ENCODE data around the gene ATP6V1G2. TPM values are rescaled to one million over a fixed set of nuclear protein-coding genes. Genes with fewer than 3 reads are reported as not detected.

Gene ATP6V1G2
- total RNA-seq, 1 experiment from 2014 or later, result 0.98 TPM

GRCh38 chr6:31586599-31587281 is 40.3 kb upstream of the ATP6V1G2 start:
- no peaks in the 10 kb centered on the region for H3K9me3 ChIP-seq (ENCODE audit: control insufficient read depth, insufficient read depth, low read depth, low read length)
- H3K36me3 ChIP-seq (ENCODE audit: control insufficient read depth, insufficient read depth, low read length), result no peaks in the 10 kb centered on the region
- H3K4me1 ChIP-seq (ENCODE audit: control insufficient read depth, insufficient read depth, low read length), result 0 out of 2 replicates have a peak, but pooled peaks cover 3% of the 10 kb centered on the region
- TF ChIP-seq TCF7L2 (IDR thresholded peaks at IDR 0.05; ENCODE audit: low read depth, low read length) (no peak), POLR2AphosphoS5 (IDR thresholded peaks at IDR 0.05; ENCODE audit: low read depth, low read length) (no peak), SIN3A (IDR thresholded peaks at IDR 0.05; ENCODE audit: borderline replicate concordance, insufficient read depth, low read depth, low read length) (no peak), CTCF (IDR thresholded peaks at IDR 0.05) (no peak), REST (IDR thresholded peaks at IDR 0.05; ENCODE audit: insufficient read depth in 1 of 2, low read depth in 2 of 2, low read length in 1 of 2) (no peak)
- ChIA-PET CTCF (interaction anchor here (1.5 kb wide), 1 partner anchor 36 kb away, joined by 7 read pairs; no protein-coding TSS in a partner anchor), POLR2A (no interaction called here)
- no peaks in the 10 kb centered on the region for H3K27me3 ChIP-seq (ENCODE audit: control insufficient read depth, insufficient read depth, low read length)
- intact Hi-C loops (cut with micrococcal nuclease; ENCODE audit: unreplicated experiment), result no loop called here
- DNase-seq (ENCODE audit: low read depth, low spot score) (no peak), ATAC-seq (no peak)
- BruUV-seq (replicated peaks), result no TSS peak
- no peak overlapping the region for H3K4me3 ChIP-seq (ENCODE audit: low read depth in 2 of 2, low read length in 2 of 2)
- in situ Hi-C loops (cut with HindIII; ENCODE audit: low pct_unique_long_range_greater_than_20kb, low sequenced_read_pairs), result no loop called here
- no peak overlapping the region for H3K27ac ChIP-seq (ENCODE audit: low read length)

DNA sequence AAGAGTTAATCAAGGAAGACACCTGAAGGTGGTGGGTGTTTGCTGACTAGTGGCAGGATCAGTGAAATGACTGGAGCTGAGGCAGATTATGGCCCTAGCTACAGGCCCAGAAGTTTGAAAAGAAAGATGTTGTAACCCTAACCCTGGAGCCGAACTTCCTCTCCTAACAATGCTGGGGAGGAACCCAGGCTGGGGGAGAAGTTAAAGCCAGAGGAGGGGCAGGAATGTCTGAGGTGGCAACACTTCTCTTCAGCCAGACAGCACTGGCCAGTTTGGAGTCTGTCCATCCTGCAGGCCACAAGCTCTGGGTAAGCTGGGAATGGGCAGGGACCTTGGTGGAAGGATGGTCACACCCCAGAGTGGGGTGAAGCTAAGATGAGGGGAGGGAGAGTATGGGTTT is 39.6 kb upstream of the ATP6V1G2 start, which contains the start of gene LST1:
Gene LST1 (plus strand): TSS at position 270 of the 400 bp plus-strand sequence. CDS start 1,023 bp downstream, outside the sequence.
- H3K9me3 ChIP-seq (ENCODE audit: control insufficient read depth, insufficient read depth, low read depth, low read length), result no peaks in the 10 kb centered on the region
- no peak for DNase-seq (ENCODE audit: low read depth, low spot score)
- CTCF ChIA-PET, result interaction anchor here (0.6 kb wide), 1 partner anchor 12 kb away, joined by 3 read pairs; no protein-coding TSS in a partner anchor
- 0 out of 2 replicates have a peak, but pooled peaks cover 3% of the 10 kb centered on the region for H3K4me1 ChIP-seq (ENCODE audit: control insufficient read depth, insufficient read depth, low read length)
- no peaks in the 10 kb centered on the region for H3K36me3 ChIP-seq (ENCODE audit: control insufficient read depth, insufficient read depth, low read length)
- no peak within 1 kb of the TSS for H3K4me3 ChIP-seq (ENCODE audit: low read depth in 2 of 2, low read length in 2 of 2)
- in situ Hi-C loops (cut with HindIII; ENCODE audit: low pct_unique_long_range_greater_than_20kb, low sequenced_read_pairs), result no loop called here
- no peak within 1 kb of the TSS for H3K27ac ChIP-seq (ENCODE audit: low read length)
- no peaks in the 10 kb centered on the region for H3K27me3 ChIP-seq (ENCODE audit: control insufficient read depth, insufficient read depth, low read length)
- no TSS peak for BruUV-seq (replicated peaks)
- POLR2A ChIA-PET, result no interaction called here
- TF ChIP-seq SIN3A (IDR thresholded peaks at IDR 0.05; ENCODE audit: borderline replicate concordance, insufficient read depth, low read depth, low read length), result no peak
- no peak for TF ChIP-seq CTCF (IDR thresholded peaks at IDR 0.05)
- TF ChIP-seq REST (IDR thresholded peaks at IDR 0.05; ENCODE audit: insufficient read depth in 1 of 2, low read depth in 2 of 2, low read length in 1 of 2), result no peak
- no peak for TF ChIP-seq POLR2AphosphoS5 (IDR thresholded peaks at IDR 0.05; ENCODE audit: low read depth, low read length)
- no peak for TF ChIP-seq TCF7L2 (IDR thresholded peaks at IDR 0.05; ENCODE audit: low read depth, low read length)
- no peak for ATAC-seq
- intact Hi-C loops (cut with micrococcal nuclease; ENCODE audit: unreplicated experiment), result no loop called here

All from Panc1 (cell line).